HUES6 (cell line): ENCODE data around the gene CFL2.
"Not testable (repeated sequence)": the region's sequence is repeated elsewhere in the genome, so short reads cannot be mapped to it uniquely, and the experiment has no call there.

Experiments used
- H3K27ac ChIP-seq: 2 replicates; pipeline ENCODE4 v1.7.0; 2013; ENCODE audit warnings: low read depth, mild to moderate bottlenecking, low read length, inconsistent platforms
- H3K27me3 ChIP-seq: 2 replicates; pipeline ENCODE4 v1.6.1; 2013; ENCODE audit warnings: low read length; ENCODE audit not compliant: control insufficient read depth, insufficient read depth
- H3K36me3 ChIP-seq: 2 replicates; pipeline ENCODE4 v1.6.1; 2013; ENCODE audit warnings: low read length; ENCODE audit not compliant: control insufficient read depth, insufficient read depth
- H3K4me1 ChIP-seq: 2 replicates; pipeline ENCODE4 v1.6.1; 2013; ENCODE audit warnings: low read length; ENCODE audit not compliant: control insufficient read depth, insufficient read depth
- H3K4me3 ChIP-seq: 2 replicates; pipeline ENCODE4 v1.5.1; 2013; ENCODE audit warnings: low read depth, low read length
- H3K9ac ChIP-seq: one replicate; pipeline ENCODE4 v1.6.1; 2013; ENCODE audit warnings: mild to moderate bottlenecking, low read length
- H3K9me3 ChIP-seq: 2 replicates; pipeline ENCODE4 v1.6.1; 2013; ENCODE audit warnings: low read depth, low read length; ENCODE audit not compliant: control insufficient read depth, insufficient read depth

CFL2 gene

DNA sequence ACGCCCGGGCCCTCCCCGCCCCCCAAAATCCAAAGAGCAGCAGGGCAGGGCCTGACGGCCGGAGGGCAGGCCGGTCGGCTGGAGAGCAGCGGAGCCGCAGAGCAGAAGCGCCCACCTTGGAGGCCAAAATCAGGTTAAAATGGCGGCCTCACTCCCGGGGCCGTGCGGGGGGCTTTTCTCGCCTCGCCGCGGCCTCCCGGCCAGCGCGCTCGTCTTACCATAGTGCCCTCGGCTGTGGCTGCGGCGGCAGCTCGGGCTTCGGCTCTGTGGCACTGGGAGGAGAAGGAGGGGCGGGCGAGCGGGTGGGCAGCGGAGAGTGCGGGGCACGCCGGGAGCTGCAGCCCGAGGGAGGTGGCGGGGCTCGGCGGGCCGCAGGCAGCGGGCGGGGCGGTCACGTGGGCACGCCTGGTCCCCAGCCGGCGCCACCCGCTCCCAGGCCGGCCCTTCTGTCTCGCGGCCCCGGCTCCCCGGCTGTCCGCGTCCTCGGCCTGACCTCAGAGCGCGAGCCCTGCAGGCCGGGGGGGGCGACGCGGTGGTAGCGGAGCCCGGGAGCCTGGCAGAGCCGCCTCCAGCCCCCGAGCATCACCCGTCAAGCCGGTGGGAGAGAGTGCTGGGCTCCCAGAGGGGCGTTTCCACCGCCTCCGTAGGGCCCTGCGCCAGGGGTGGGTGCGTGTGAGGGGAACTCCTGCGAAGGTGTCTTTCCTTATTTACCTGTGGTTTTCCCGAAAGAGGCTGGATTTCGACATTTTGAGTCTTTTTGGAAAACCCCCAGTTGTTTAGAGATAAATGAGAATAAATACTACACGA lies at the start of gene CFL2:
Gene CFL2 (minus strand): TSS at position 274 of the 807 bp plus-strand sequence. CDS start 53 bp downstream, at position 221.
- H3K9me3 ChIP-seq, result no peaks in the 10 kb centered on the region
- peak within 1 kb of the TSS; percentile 93 for H3K27ac ChIP-seq
- H3K27me3 ChIP-seq, result peaks cover 9% of the 10 kb centered on the region
- peaks cover 16% of the 10 kb centered on the region for H3K36me3 ChIP-seq
- peak within 1 kb of the TSS; percentile 93 for H3K9ac ChIP-seq
- H3K4me1 ChIP-seq, result peaks cover 5% of the 10 kb centered on the region; the same call in 1 of the 2 replicates
- peak within 1 kb of the TSS; percentile 97 for H3K4me3 ChIP-seq

DNA sequence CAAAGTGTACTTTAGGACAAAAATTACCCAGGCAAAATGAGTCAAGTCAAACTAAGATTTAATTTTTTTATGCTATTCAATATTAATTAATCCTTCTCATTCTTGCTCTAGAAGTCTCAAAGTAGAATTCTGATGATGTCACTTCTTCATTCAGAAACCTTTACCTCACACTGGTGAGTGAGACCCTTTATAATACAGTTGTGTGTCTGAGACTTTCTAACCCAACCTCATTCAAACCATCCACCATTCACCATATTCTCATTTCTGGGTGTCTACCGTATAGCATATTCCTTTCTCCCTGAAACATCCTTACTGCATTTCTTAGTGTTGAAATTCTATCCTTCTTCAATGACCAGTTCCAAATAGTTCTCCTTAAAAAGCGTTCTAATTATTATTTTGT lies 40.8 kb upstream of the CFL2 start:
- Histone ChIP-seq H3K4me3 (no peak overlapping the region), H3K36me3 (peaks cover 23% of the 10 kb centered on the region)

DNA sequence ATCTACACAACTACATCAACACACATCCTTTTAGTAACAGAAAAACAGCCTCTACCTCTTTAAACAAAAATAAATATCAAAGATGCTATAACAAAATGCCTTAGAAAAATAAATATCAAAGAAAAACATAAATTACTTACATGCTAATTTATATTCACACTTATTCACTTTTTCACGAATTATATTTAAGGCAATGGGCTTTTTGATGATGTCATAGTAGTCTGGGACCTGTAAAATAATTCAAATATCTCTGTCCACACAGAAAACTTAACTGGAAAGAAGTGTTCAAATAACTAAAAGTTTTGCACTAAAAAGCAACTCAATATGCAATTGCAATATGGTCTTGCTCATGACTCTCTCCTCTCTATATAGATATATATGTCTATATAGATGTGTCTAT lies 40.3 kb upstream of the CFL2 start:
- H3K4me1 ChIP-seq, result no peaks in the 10 kb centered on the region
- H3K27ac ChIP-seq, result no peak overlapping the region
- no peak overlapping the region for H3K9ac ChIP-seq
- H3K4me3 ChIP-seq, result no peak overlapping the region
- H3K27me3 ChIP-seq, result no peaks in the 10 kb centered on the region
- no peaks in the 10 kb centered on the region for H3K9me3 ChIP-seq
- peaks cover 19% of the 10 kb centered on the region for H3K36me3 ChIP-seq

More for the DNA sequence above, 40.8 kb upstream of the CFL2 start:
- H3K9ac ChIP-seq, result no peak overlapping the region
- H3K27ac ChIP-seq, result no peak overlapping the region
- no peaks in the 10 kb centered on the region for H3K27me3 ChIP-seq
- H3K9me3 ChIP-seq, result no peaks in the 10 kb centered on the region
- no peaks in the 10 kb centered on the region for H3K4me1 ChIP-seq

DNA sequence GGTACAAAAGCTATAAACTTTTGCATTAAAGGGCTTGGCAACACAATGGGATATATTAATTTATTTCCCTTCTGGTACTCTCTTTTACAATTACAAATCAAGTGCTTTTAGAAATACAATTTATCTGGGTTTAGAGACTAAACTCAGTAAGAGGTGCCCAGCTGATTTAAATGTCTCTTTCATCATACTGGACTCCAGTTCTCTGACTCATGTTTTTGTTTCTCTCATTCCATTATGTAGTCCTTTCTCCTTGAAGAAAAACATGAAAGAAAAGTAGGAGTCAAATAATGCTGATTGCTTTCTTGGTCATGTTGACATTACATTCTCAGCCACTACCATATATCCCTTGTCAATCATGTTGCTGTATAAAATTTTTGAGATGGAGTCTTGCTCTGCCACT lies 36.3 kb upstream of the CFL2 start:
- H3K36me3 ChIP-seq, result peaks cover 7% of the 10 kb centered on the region
- no peaks in the 10 kb centered on the region for H3K9me3 ChIP-seq
- no peak overlapping the region for H3K4me3 ChIP-seq
- no peaks in the 10 kb centered on the region for H3K4me1 ChIP-seq
- H3K27ac ChIP-seq, result no peak overlapping the region
- no peak overlapping the region for H3K9ac ChIP-seq
- H3K27me3 ChIP-seq, result no peaks in the 10 kb centered on the region

GRCh38 chr14:34750233-34750632 lies 35.8 kb upstream of the CFL2 start:
- Histone ChIP-seq H3K27ac (no peak overlapping the region), H3K4me3 (no peak overlapping the region), H3K9ac (no peak overlapping the region), H3K9me3 (no peaks in the 10 kb centered on the region), H3K36me3 (peaks cover 7% of the 10 kb centered on the region), H3K27me3 (no peaks in the 10 kb centered on the region), H3K4me1 (no peaks in the 10 kb centered on the region)

- Histone ChIP-seq H3K36me3 (peaks cover 7% of the 10 kb centered on the region), H3K9me3 (no peaks in the 10 kb centered on the region), H3K4me1 (no peaks in the 10 kb centered on the region), H3K27ac (no peak overlapping the region), H3K27me3 (no peaks in the 10 kb centered on the region), H3K4me3 (no peak overlapping the region), H3K9ac (no peak overlapping the region)
Measured at GRCh38 chr14:34749408-34749807, 35.0 kb upstream of the CFL2 start.

GRCh38 chr14:34742270-34743115 lies 28.1 kb upstream of the CFL2 start:
- Histone ChIP-seq H3K9me3 (no peaks in the 10 kb centered on the region), H3K36me3 (no peaks in the 10 kb centered on the region), H3K9ac (no peak overlapping the region), H3K4me1 (no peaks in the 10 kb centered on the region), H3K27me3 (no peaks in the 10 kb centered on the region), H3K4me3 (no peak overlapping the region), H3K27ac (no peak overlapping the region)

DNA sequence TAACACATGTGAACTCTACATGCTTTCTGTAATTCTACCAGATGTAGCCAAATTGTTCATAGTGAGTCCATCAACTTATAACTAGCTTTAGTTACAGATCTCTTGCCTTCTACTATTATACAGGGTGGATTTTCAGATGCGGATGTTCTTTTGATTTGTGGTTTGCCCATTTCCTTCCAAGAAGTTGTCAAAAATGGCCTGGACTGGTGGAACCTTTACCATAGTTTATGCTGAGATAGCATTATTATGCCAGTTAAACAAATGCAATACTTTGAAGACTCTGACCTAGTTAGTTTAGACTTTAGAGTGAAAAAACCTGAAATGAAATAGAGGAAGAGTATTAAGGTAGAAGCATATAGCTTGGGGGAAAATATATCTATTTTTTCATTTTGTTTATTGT lies 27.4 kb upstream of the CFL2 start:
- H3K4me3 ChIP-seq, result no peak overlapping the region
- H3K9ac ChIP-seq, result no peak overlapping the region
- no peaks in the 10 kb centered on the region for H3K27me3 ChIP-seq
- no peak overlapping the region for H3K27ac ChIP-seq
- no peaks in the 10 kb centered on the region for H3K9me3 ChIP-seq
- H3K36me3 ChIP-seq, result no peaks in the 10 kb centered on the region
- no peaks in the 10 kb centered on the region for H3K4me1 ChIP-seq

DNA sequence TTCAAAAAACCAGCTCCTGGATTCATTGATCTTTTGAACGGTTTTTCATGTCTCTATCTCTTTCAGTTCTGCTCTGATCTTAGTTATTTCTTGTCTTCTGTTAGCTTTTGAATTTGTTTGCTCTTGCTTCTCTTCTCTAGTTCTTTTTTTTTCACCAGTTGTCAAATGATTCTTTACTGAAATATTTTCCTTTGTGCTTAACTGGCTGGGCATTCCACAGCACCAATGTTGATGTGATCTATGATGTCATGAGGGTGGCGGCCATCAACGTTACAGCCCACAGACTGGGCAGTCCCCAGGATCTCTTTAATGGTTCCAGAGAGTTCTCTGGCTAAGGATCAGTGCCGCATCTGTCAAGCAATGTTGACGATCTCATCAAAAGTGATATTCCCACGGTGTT lies 25.7 kb upstream of the CFL2 start:
- not testable (repeated sequence) for H3K9ac ChIP-seq, H3K27ac ChIP-seq, H3K9me3 ChIP-seq, H3K4me3 ChIP-seq, H3K27me3 ChIP-seq, H3K36me3 ChIP-seq, H3K4me1 ChIP-seq

- not testable (repeated sequence) for H3K9ac ChIP-seq, H3K27ac ChIP-seq, H3K4me3 ChIP-seq, H3K27me3 ChIP-seq, H3K4me1 ChIP-seq, H3K9me3 ChIP-seq, H3K36me3 ChIP-seq
Measured at GRCh38 chr14:34737079-34737478, 22.7 kb upstream of the CFL2 start.

- Histone ChIP-seq H3K9ac (no peak overlapping the region), H3K27ac (no peak overlapping the region), H3K4me1 (no peaks in the 10 kb centered on the region), H3K36me3 (no peaks in the 10 kb centered on the region), H3K27me3 (no peaks in the 10 kb centered on the region), H3K4me3 (no peak overlapping the region), H3K9me3 (no peaks in the 10 kb centered on the region)
Measured at GRCh38 chr14:34733245-34733644, 18.9 kb upstream of the CFL2 start.
